GM12874 (cell line): Measurements from ENCODE around the gene TANC1.

Experiments used
- CTCF ChIP-seq: IDR thresholded peaks from 2 replicates; pipeline ENCODE4 v1.5.1; 2011; ENCODE audit warnings: low read depth, mild to moderate bottlenecking, control low read depth, low read length, moderate library complexity; ENCODE audit not compliant: insufficient read depth

TANC1 gene

GRCh38 chr2:158943973-158944372 lies 24.5 kb upstream of the TANC1 start:
- TF ChIP-seq CTCF = no peak

DNA sequence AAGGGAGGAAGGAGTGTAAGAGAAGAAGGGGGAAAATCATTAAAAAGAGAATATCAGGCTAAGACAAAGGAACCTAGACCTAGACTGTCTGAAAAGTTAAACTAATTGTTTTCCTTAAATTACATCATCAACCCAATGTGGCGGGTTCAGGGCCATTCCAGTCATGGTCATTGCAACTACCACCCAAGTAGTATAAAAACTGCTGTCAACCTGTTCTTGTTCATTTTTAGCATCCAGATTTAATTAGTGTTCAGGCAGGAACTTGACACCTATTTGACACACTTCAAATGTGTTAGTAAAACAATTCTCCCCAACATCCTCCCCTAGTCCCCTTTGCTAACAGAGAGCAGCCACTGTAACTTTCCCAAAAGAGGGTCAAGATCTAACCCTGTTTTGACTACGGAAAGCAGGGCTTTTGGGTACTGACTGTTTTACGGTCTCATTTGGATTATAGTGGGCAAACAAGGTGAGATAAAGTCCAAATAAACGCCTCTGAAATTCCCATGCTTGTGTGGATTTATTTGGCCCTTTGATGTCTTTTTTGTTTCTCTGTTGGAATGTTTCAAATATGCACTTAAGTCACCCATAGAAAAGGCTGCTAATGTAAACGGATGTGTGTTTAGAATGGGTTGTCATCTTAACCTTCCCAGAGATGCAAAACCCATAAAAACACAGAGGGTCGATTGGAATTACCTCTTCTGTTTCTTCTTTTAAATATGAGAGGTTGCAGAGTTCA lies 19.3 kb upstream of the TANC1 start:
- TF ChIP-seq CTCF = no peak

GRCh38 chr2:158953454-158953853 lies 15.0 kb upstream of the TANC1 start:
- TF ChIP-seq CTCF = no peak

DNA sequence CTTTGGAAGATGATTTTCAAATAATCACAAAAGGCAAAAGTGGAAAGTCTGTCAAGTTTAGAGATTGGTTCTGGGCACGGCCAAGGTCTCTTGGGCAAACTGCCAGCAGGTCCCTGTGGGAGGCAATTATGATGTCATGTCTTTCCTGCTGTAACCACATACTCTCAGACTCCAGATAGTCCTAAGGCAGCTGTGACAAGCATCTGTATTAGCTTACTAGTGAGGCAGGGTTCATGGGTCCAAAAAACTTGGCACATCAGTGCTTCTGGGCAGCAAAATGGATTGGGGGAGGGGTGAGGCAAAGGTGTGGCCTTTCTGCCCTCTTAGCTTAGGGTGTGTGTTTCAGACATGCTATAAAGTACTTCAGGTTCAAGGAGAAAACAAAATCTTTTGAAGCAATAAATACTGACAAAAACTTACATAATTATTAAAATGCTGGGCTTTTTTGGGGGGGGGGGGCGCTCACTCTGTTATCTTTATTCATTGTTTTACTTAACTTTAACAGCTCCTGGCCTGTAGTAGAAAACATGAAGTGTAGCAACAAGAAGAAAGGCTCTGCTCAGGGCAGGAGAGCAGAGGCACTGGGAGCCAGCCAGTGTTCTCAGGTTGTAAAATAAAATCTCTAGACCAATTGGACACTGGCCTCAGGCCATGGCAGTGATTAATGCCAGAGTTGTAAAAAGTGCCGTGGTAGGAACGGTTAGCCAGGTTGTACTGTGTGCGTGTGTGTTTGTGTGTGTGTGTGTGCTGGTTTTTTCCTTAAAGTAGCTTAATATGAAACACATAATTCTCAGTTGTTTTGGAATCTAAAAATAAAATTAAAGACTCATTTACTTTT lies 14.3 kb upstream of the TANC1 start:
- no peak for TF ChIP-seq CTCF

- no peak for TF ChIP-seq CTCF
Measured at GRCh38 chr2:158955842-158956365, 12.5 kb upstream of the TANC1 start.

- TF ChIP-seq CTCF = no peak
Measured at GRCh38 chr2:158958365-158958764, 10.1 kb upstream of the TANC1 start.

- TF ChIP-seq CTCF = no peak
Measured at GRCh38 chr2:158960193-158960592, 8.2 kb upstream of the TANC1 start.
